ENCODE data around the gene SMIM26. TPM values are rescaled to one million over a fixed set of nuclear protein-coding genes. Genes with fewer than 3 reads are reported as not detected.

SMIM26 gene
- total RNA-seq, 1 donor from 2014 or later = 46.8 TPM

- intact Hi-C loops (cut with micrococcal nuclease) = no loop called here
Measured at GRCh38 chr20:18578581-18578980, 11.3 kb downstream of the SMIM26 start.

GRCh38 chr20:18580012-18580411 lies 12.8 kb downstream of the SMIM26 start:
- intact Hi-C loops (cut with micrococcal nuclease) = no loop called here

GRCh38 chr20:18585134-18585533 lies 17.9 kb downstream of the SMIM26 start:
- intact Hi-C loops (cut with micrococcal nuclease) = loop anchor here (5.0 kb wide), 4 partner anchors 173 to 1853 kb away; partner anchors contain the start of genes KAT14, MGME1, PET117 and SNRPB2

- intact Hi-C loops (cut with micrococcal nuclease) = loop anchor here (1.0 to 5.0 kb wide), 10 partner anchors 21 to 1856 kb away; partner anchors contain the start of genes DZANK1, KAT14, MGME1 and PET117
Measured at GRCh38 chr20:18587665-18588573, 20.7 kb downstream of the SMIM26 start, which contains the start of gene DTD1. Gene DTD1 (plus strand): TSS chr20:18588054. CDS start chr20:18588073, 19 bp downstream.

GRCh38 chr20:18588574-18588933 lies 21.3 kb downstream of the SMIM26 start:
- intact Hi-C loops (cut with micrococcal nuclease) = loop anchor here (1.0 to 5.0 kb wide), 5 partner anchors 176 to 1856 kb away; partner anchors contain the start of genes KAT14, MGME1, PET117 and SNRPB2

- intact Hi-C loops (cut with micrococcal nuclease) = loop anchor here (5.0 kb wide), 4 partner anchors 178 to 1858 kb away; partner anchors contain the start of genes KAT14, MGME1, PET117 and SNRPB2
Measured at GRCh38 chr20:18589941-18590674, 22.9 kb downstream of the SMIM26 start.

- intact Hi-C loops (cut with micrococcal nuclease) = no loop called here
Measured at GRCh38 chr20:18596270-18596669, 29.0 kb downstream of the SMIM26 start.

- intact Hi-C loops (cut with micrococcal nuclease) = no loop called here
Measured at GRCh38 chr20:18609741-18610140, 42.5 kb downstream of the SMIM26 start.

GRCh38 chr20:18611492-18611891 lies 44.3 kb downstream of the SMIM26 start:
- intact Hi-C loops (cut with micrococcal nuclease) = no loop called here

GRCh38 chr20:18613553-18613952 lies 46.3 kb downstream of the SMIM26 start:
- intact Hi-C loops (cut with micrococcal nuclease) = no loop called here

GRCh38 chr20:18614244-18614643 lies 47.0 kb downstream of the SMIM26 start:
- intact Hi-C loops (cut with micrococcal nuclease) = no loop called here

- intact Hi-C loops (cut with micrococcal nuclease) = no loop called here
Measured at GRCh38 chr20:18615020-18615650, 47.9 kb downstream of the SMIM26 start.

Other genes with a start within 250 kb of the SMIM26 start
- 1.1 and 1.9 TPM in 2 replicates for gene DZANK1, start 100.4 kb upstream of the SMIM26 start, total RNA-seq
- 10.4 and 10.7 TPM in 2 replicates for gene POLR3F, start 100.0 kb upstream of the SMIM26 start, total RNA-seq
- 13.9 and 15.8 TPM in 2 replicates for gene RBBP9, start 70.2 kb upstream of the SMIM26 start, total RNA-seq
- 116 TPM in 2 replicates for gene SEC23B, start 59.5 kb upstream of the SMIM26 start, total RNA-seq
- 20.1 and 22.7 TPM in 2 replicates for gene DTD1, start 20.6 kb downstream of the SMIM26 start, total RNA-seq
- not detected in 2 replicates for gene SCP2D1, start 246.4 kb downstream of the SMIM26 start, total RNA-seq

Data from T-helper 1 cell treated with Interleukin-12 subunit alpha and Interleukin-12 subunit beta and Interleukin-4 antibody, amounts not matched to agents 30 ng/mL and 1 ng/mL, for 36 hours (primary cell).